HepG2 (cell line): ENCODE results near the gene HSP90AB1. TPM values are rescaled to one million over a fixed set of nuclear protein-coding genes. Genes with fewer than 3 reads are reported as not detected.
A peak's percentile ranks its signal among the peaks of the same experiment; 100 is the strongest.

Source experiments
- ATAC-seq: fragments of 200-7000 bp; cut with Tn5 transposase; 3 replicates; pipeline ENCODE4 v1.9.1; 2020; ENCODE audit warnings: mild to moderate bottlenecking, moderate library complexity
- BruUV-seq: library from RNA; stranded (reverse); fragments of 400-500 nt; replicated peaks from 2 replicates; lab custom pipeline; 2021; lab: Mats Ljungman, UMichigan
- CTCF ChIA-PET: fragments of 300-600 bp; formaldehyde crosslinking; extraction: SDS; loops from one replicate; lab custom pipeline; 2021; ENCODE audit warnings: low total read pairs, inconsistent platforms, low intra/inter-chr PET ratio; lab: Yijun Ruan, JAX
- POLR2A ChIA-PET: fragments of 350-600 bp; sonication (Branson Sonifier 250); formaldehyde crosslinking; loops from one replicate; lab custom pipeline; 2020; ENCODE audit warnings: antibody characterized with exemption, inconsistent platforms; lab: Yijun Ruan, JAX
- DNase-seq: peaks from one replicate; pipeline ENCODE4 v3.0.0-alpha.2; 2015; ENCODE audit warnings: low spot score
- FAIRE-seq: peaks from 3 replicates; lab custom pipeline; 2011; peaks lifted over from hg19 to GRCh38; lab: Jason Lieb, UNC
- H2AFZ ChIP-seq: one replicate; pipeline ENCODE4 v1.6.1; 2011; ENCODE audit warnings: low read length, inconsistent platforms
- H3K27ac ChIP-seq: fragments of 300-600 bp; 3 replicates; pipeline ENCODE4 v1.8.0; 2011; ENCODE audit warnings: mixed run types, mild to moderate bottlenecking, mixed read lengths, low read length, inconsistent platforms; ENCODE audit not compliant: insufficient read depth; ENCODE audit errors: extremely low read length
- H3K27me3 ChIP-seq, 2 experiments: fragments of 200-600 bp in 1 of 2; 2 replicates in 1 of 2; 3 replicates in 1 of 2; pipeline versions ENCODE4 v1.6.0 to v1.8.0; 2011; ENCODE audit warnings: low read length in 2 of 2, mild to moderate bottlenecking in 2 of 2, moderate library complexity in 2 of 2, inconsistent platforms in 1 of 2; ENCODE audit not compliant: insufficient read depth in 2 of 2, control insufficient read depth in 1 of 2
- H3K36me3 ChIP-seq, 2 experiments: fragments of 200-600 bp in 1 of 2; replicated peaks in 1 of 2; 2 replicates in 1 of 2; 3 replicates in 1 of 2; pipeline versions ENCODE4 v1.5.1 to v1.8.0; 2011; ENCODE audit warnings: low read length in 2 of 2, inconsistent platforms in 1 of 2; ENCODE audit not compliant: insufficient read depth in 2 of 2, control insufficient read depth in 1 of 2
- H3K4me1 ChIP-seq: 2 replicates; pipeline ENCODE4 v1.5.1; 2012; ENCODE audit warnings: low read length, inconsistent platforms; ENCODE audit not compliant: insufficient read depth
- H3K4me2 ChIP-seq: 2 replicates; pipeline ENCODE4 v1.6.0; 2011; ENCODE audit warnings: low read depth, low read length, inconsistent platforms
- H3K4me3 ChIP-seq, 3 experiments: fragments of 200-600 bp in 1 of 3; sonication (generic), shearing (Covaris generic) in 1 of 3; replicated peaks in 1 of 3; 2 replicates each; pipeline ENCODE4 v1.5.1; 2011 to 2016; ENCODE audit warnings: low read length in 3 of 3, inconsistent platforms in 2 of 3, low read depth in 2 of 3, mild to moderate bottlenecking in 2 of 3, control low read depth in 1 of 3, mixed read lengths in 1 of 3; ENCODE audit not compliant: insufficient read depth in 1 of 3
- H3K79me2 ChIP-seq: one replicate; pipeline ENCODE4 v1.6.1; 2011; ENCODE audit warnings: low read length, inconsistent platforms; ENCODE audit not compliant: insufficient read depth
- H3K9ac ChIP-seq: 2 replicates; pipeline ENCODE4 v1.6.0; 2011; ENCODE audit warnings: mild to moderate bottlenecking, low read depth, low read length, inconsistent platforms; ENCODE audit not compliant: insufficient read depth
- H3K9me3 ChIP-seq: 2 replicates; pipeline ENCODE4 v1.5.1; 2012; ENCODE audit warnings: mild to moderate bottlenecking, low read length
- H4K20me1 ChIP-seq: 2 replicates; pipeline ENCODE4 v1.6.0; 2011; ENCODE audit warnings: inconsistent platforms, mild to moderate bottlenecking, low read length, moderate library complexity; ENCODE audit not compliant: insufficient read depth
- KLF6 ChIP-seq: IDR thresholded peaks from 2 replicates; pipeline ENCODE4 v1.8.0; 2016; ENCODE audit warnings: missing biosample characterization, missing genetic modification reagents
- SOX13 ChIP-seq, 3 experiments: fragments of 450-650 bp in 1 of 3; sonication (generic) in 1 of 3; formaldehyde crosslinking in 1 of 3; IDR thresholded peaks in 2 of 3; conservative IDR thresholded peaks in 1 of 3; 2 replicates each; pipeline versions ENCODE4 v1.5.0 to v1.6.1; 2016 to 2020; ENCODE audit warnings: antibody characterized with exemption in 1 of 3, mild to moderate bottlenecking in 1 of 3, missing compliant biosample characterization in 1 of 3, missing genetic modification reagents in 1 of 3, moderate library complexity in 1 of 3
- SOX6 ChIP-seq, 2 experiments: fragments of 450-650 bp in 1 of 2; sonication (generic) in 1 of 2; formaldehyde crosslinking in 1 of 2; IDR thresholded peaks; 2 replicates each; pipeline versions ENCODE4 v1.4.0 to v1.6.1; 2017 to 2020; ENCODE audit warnings: antibody characterized with exemption in 1 of 2, mild to moderate bottlenecking in 1 of 2, missing genetic modification reagents in 1 of 2
- WGBS: methylation state at CpG from one replicate; pipeline ENCODE4 v1.1.6; 2017; ENCODE audit warnings: low lambda C conversion rate; 5-methylcytosine and 5-hydroxymethylcytosine counted together
- in situ Hi-C: cut with HindIII; loops from 2 replicates; pipeline ENCODE4 v1.10.0; 2017; ENCODE audit warnings: low pct_unique_long_range_greater_than_20kb; ENCODE audit not compliant: extremely low pct_ligation_motif_present
- intact Hi-C: fragments of 100-400 bp; cut with micrococcal nuclease; formaldehyde crosslinking; loops from one replicate; pipeline ENCODE4 v1.10.0; 2022; ENCODE audit not compliant: unreplicated experiment
- polyA plus RNA-seq, 8 experiments: library from polyadenylated mRNA; depleted of rRNA in 3 of 8; stranded (reverse) in 7 of 8; unstranded in 1 of 8; fragments of >200 nt; fragmentation: Illumina TruSeq in 4 of 8; extraction: Trizol in 4 of 8; gene quantifications; 2 replicates each; pipeline versions ENCODE4 v1.2.1 to v1.2.3, GENCODE V29; 2011 to 2016; ENCODE audit warnings: low read depth in 4 of 8, missing spikeins in 1 of 8, mixed read lengths in 1 of 8; ENCODE audit not compliant: insufficient read depth in 1 of 8
- total RNA-seq, 5 experiments: library from RNA; depleted of rRNA; stranded (reverse); fragments of >200 nt; fragmentation: Illumina TruSeq; extraction: Trizol; gene quantifications; 2 replicates each; pipeline ENCODE4 v1.2.3, GENCODE V29; 2016; ENCODE audit warnings: low read depth in 1 of 5
- TF ChIP-seq, protein P1 (sequence below): sonication (generic); formaldehyde crosslinking; IDR thresholded peaks from 2 replicates; pipeline ENCODE4 v1.4.0; 2020; ENCODE audit warnings: missing genetic modification reagents, borderline replicate concordance
- TF ChIP-seq, protein P2 (sequence below): sonication (generic); formaldehyde crosslinking; IDR thresholded peaks from 2 replicates; pipeline ENCODE4 v1.4.0; 2020; ENCODE audit warnings: missing genetic modification reagents, mild to moderate bottlenecking, borderline replicate concordance

The HSP90AB1 gene
- total and polyA plus RNA-seq, 2 of the 13 experiments (the other 11 are each of a cell fraction or from before 2014, with no cell fraction given), result 1,325 to 1,472 TPM

DNA sequence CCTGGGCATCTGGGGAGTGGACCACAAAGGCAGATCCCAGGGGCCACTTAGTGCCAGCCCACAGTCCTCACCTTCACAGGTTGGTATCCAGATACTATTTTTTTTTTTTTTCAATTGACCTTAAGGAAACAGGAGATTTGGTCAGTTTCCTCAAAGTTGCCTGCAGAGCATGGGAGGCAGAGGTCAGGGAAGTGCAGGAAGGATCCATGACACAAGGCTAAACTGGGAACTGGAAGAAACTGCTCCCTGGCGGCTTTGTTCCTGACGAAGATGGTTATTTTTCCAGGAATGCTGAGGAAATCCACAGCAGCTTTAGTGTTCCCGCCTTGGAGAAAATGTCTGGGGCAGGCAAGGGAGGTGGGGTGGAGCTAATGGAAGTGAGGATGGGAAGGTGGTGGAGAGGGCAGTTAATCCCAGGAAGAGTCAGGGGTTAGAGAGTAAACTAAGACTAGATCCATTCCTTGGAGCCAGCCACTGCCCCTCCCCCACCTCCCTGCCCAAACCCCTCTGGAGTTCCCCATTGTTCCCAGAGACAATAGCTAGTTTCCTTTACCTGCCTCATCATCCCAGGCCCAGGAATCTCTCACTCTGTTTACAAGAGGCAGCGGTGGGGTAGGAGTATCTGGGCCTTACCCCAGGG is 44.4 kb upstream of the HSP90AB1 start:
- H3K9me3 ChIP-seq, result no peaks in the 10 kb centered on the region
- DNase-seq, result no peak
- no peaks in the 10 kb centered on the region for H3K36me3 ChIP-seq
- TF ChIP-seq SOX13 (IDR thresholded peaks at IDR 0.05) (no peak), SOX13 (CRISPR knock-in tag; conservative IDR thresholded peaks at IDR 0.05 in 1 of 2, IDR thresholded peaks at IDR 0.05 in 1 of 2) (peak in 1 of 2 experiments; percentile 43; a peak in 1 of 4 replicates), KLF6 (CRISPR knock-in tag) (no peak), SOX6 (IDR thresholded peaks at IDR 0.05) (no peak), SOX6 (CRISPR knock-in tag; IDR thresholded peaks at IDR 0.05) (peak; percentile 49; the same call in 1 of the 2 replicates)
- TF ChIP-seq, protein P1, sequence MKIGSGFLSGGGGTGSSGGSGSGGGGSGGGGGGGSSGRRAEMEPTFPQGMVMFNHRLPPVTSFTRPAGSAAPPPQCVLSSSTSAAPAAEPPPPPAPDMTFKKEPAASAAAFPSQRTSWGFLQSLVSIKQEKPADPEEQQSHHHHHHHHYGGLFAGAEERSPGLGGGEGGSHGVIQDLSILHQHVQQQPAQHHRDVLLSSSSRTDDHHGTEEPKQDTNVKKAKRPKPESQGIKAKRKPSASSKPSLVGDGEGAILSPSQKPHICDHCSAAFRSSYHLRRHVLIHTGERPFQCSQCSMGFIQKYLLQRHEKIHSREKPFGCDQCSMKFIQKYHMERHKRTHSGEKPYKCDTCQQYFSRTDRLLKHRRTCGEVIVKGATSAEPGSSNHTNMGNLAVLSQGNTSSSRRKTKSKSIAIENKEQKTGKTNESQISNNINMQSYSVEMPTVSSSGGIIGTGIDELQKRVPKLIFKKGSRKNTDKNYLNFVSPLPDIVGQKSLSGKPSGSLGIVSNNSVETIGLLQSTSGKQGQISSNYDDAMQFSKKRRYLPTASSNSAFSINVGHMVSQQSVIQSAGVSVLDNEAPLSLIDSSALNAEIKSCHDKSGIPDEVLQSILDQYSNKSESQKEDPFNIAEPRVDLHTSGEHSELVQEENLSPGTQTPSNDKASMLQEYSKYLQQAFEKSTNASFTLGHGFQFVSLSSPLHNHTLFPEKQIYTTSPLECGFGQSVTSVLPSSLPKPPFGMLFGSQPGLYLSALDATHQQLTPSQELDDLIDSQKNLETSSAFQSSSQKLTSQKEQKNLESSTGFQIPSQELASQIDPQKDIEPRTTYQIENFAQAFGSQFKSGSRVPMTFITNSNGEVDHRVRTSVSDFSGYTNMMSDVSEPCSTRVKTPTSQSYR, result peak; percentile 38; the same call in 1 of the 2 replicates
- TF ChIP-seq, protein P2, sequence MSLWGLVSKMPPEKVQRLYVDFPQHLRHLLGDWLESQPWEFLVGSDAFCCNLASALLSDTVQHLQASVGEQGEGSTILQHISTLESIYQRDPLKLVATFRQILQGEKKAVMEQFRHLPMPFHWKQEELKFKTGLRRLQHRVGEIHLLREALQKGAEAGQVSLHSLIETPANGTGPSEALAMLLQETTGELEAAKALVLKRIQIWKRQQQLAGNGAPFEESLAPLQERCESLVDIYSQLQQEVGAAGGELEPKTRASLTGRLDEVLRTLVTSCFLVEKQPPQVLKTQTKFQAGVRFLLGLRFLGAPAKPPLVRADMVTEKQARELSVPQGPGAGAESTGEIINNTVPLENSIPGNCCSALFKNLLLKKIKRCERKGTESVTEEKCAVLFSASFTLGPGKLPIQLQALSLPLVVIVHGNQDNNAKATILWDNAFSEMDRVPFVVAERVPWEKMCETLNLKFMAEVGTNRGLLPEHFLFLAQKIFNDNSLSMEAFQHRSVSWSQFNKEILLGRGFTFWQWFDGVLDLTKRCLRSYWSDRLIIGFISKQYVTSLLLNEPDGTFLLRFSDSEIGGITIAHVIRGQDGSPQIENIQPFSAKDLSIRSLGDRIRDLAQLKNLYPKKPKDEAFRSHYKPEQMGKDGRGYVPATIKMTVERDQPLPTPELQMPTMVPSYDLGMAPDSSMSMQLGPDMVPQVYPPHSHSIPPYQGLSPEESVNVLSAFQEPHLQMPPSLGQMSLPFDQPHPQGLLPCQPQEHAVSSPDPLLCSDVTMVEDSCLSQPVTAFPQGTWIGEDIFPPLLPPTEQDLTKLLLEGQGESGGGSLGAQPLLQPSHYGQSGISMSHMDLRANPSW (CRISPR knock-in tag), result no peak
- H3K4me1 ChIP-seq, result peaks cover 63% of the 10 kb centered on the region
- no peak overlapping the region for H3K9ac ChIP-seq
- ChIA-PET CTCF (no interaction called here), POLR2A (interaction anchor here (1.3 to 2.3 kb wide), 3 partner anchors 8 to 44 kb away, joined by 3 to 15 read pairs (median 5); partner anchors contain the start of gene HSP90AB1)
- no peaks in the 10 kb centered on the region; a peak in 2 of 5 replicates for H3K27me3 ChIP-seq
- intact Hi-C loops, result no loop called here
- H4K20me1 ChIP-seq, result no peaks in the 10 kb centered on the region
- 0 out of 6 replicates have a peak overlapping the region, but pooled peaks of 1 of the 3 experiments have one; percentile 35 for H3K4me3 ChIP-seq
- WGBS, result 48% methylated on average over 4 of the region's 4 CpGs
- H3K4me2 ChIP-seq, result peak overlapping the region; percentile 80
- FAIRE-seq, result no peak
- in situ Hi-C loops, result no loop called here
- no peak overlapping the region for H3K27ac ChIP-seq
- H2AFZ ChIP-seq, result no peak overlapping the region
- BruUV-seq, result no TSS peak
- no peaks in the 10 kb centered on the region for H3K79me2 ChIP-seq
- ATAC-seq, result peak; percentile 29
